ENCODE data around the gene MGAT5.

GRCh38 chr2:134433979-134434378, 180.1 kb downstream of the MGAT5 start:
- TF ChIP-seq CTCF (IDR thresholded peaks at IDR 0.05) (no peak), POLR2A (IDR thresholded peaks at IDR 0.05; ENCODE audit: low read depth) (no peak)
